Measurements from ENCODE around the gene ZNF771. TPM values are rescaled to one million over a fixed set of nuclear protein-coding genes. Genes with fewer than 3 reads are reported as not detected.

ZNF771 gene
- total RNA-seq, 1 donor, result 9.5 TPM

GRCh38 chr16:30428055-30428454 lies 20.6 kb downstream of the ZNF771 start:
- H3K4me3 ChIP-seq (ENCODE audit: low read depth, low read length), result no peak overlapping the region
- TF ChIP-seq CTCF (IDR thresholded peaks at IDR 0.05; ENCODE audit: insufficient read depth, low read depth, low read length), result no peak
- no peak for DNase-seq (ENCODE audit: low read depth)

DNA sequence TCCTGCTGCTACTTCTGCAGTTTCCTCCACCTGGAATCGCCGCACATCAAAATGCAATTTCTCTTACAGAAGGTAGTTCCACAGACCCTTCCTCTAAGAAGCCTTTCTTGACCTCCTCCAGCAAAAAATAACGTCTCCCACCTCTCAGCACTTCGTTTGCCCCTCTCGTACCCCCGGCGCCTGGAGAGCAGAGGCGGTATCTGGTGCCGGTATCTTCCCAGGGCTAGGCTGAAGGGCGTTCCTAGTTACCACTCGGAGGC lies 21.9 kb downstream of the ZNF771 start:
- no peak for DNase-seq (ENCODE audit: low read depth)
- H3K4me3 ChIP-seq (ENCODE audit: low read depth, low read length), result peak overlapping the region; percentile 71
- TF ChIP-seq CTCF (IDR thresholded peaks at IDR 0.05; ENCODE audit: insufficient read depth, low read depth, low read length), result no peak

- DNase-seq (ENCODE audit: low read depth), result peak; percentile 98
- peak within 1 kb of the TSS; percentile 71 for H3K4me3 ChIP-seq (ENCODE audit: low read depth, low read length)
- TF ChIP-seq CTCF (IDR thresholded peaks at IDR 0.05; ENCODE audit: insufficient read depth, low read depth, low read length), result peak; percentile 70
Measured at GRCh38 chr16:30429678-30430427, 22.4 kb downstream of the ZNF771 start, which contains the start of gene DCTPP1. Gene DCTPP1, minus strand, starts transcription at chr16:30430030. Its CDS starts 50 bp downstream, at chr16:30429980.

DNA sequence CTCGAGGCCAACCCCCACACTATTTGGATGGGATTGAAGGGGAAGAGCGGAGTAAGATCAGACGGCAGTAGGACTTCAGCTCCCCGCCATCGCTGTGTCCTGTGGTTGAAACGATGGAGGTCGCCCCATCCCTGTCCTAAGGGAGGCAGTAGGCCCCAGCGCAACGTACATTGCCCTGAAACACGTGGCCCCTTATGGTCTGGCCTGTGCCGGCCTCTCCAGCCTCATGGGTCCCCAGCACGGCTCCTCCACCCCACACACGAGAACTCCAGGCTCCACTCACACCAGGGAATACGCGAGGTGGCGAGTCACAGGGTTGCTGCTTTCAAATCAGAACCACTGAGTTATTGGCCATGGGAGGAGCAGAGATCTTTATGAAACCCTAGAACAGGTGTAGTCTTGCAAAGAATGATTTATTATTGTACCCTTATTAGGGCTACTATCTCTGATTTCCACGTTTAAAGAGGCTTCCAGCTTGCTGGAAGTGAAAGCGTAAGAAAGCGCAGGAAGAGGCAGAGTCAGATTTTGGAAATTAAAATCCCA lies 23.1 kb downstream of the ZNF771 start:
- TF ChIP-seq CTCF (IDR thresholded peaks at IDR 0.05; ENCODE audit: insufficient read depth, low read depth, low read length), result no peak
- no peak for DNase-seq (ENCODE audit: low read depth)
- H3K4me3 ChIP-seq (ENCODE audit: low read depth, low read length), result peak overlapping the region; percentile 71

- TF ChIP-seq CTCF (IDR thresholded peaks at IDR 0.05; ENCODE audit: insufficient read depth, low read depth, low read length), result no peak
- DNase-seq (ENCODE audit: low read depth), result no peak
- no peak overlapping the region for H3K4me3 ChIP-seq (ENCODE audit: low read depth, low read length)
Measured at GRCh38 chr16:30434852-30435251, 27.4 kb downstream of the ZNF771 start.

DNA sequence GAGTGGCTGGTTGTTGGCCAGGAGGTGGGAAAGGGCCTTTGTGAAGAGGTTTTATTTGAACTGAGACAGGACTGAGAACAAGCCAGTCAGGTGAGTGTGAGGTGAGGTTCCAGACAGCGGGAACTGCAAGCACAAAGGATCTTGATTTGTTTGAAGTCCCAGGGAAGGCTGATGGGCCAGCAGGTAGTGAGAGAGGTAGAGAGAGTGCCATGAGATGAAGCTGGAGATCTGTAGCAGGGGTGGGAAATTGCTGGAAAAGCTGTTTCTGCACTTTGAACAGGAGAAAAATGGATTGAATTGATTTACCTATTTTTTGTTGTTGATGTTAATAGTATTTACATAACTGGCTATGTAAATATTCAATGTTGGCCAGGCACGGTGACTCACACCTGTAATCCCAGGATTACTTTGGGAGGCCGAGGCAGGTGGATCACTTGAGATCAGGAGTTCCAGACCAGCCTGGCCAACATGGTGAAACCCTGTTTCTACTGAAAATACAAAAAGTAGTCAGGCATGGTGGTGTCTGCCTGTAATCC lies 30.2 kb downstream of the ZNF771 start:
- no peak for TF ChIP-seq CTCF (IDR thresholded peaks at IDR 0.05; ENCODE audit: insufficient read depth, low read depth, low read length)
- DNase-seq (ENCODE audit: low read depth), result no peak
- H3K4me3 ChIP-seq (ENCODE audit: low read depth, low read length), result no peak overlapping the region
